Stimulated activated CD4-positive, alpha-beta T cell treated with anti-CD3 and anti-CD28 coated beads, Interleukin-2, amount 100 ng/mL, for 24 hours (primary cell): Measurements from ENCODE around the gene VCX2.
"Not testable (repeated sequence)": the region's sequence is repeated elsewhere in the genome, so short reads cannot be mapped to it uniquely, and the experiment has no call there.

Experiments
- DNase-seq, 2 donors: peaks; one replicate each; pipeline ENCODE4 v3.0.0-alpha.2; 2020

The VCX2 gene

DNA sequence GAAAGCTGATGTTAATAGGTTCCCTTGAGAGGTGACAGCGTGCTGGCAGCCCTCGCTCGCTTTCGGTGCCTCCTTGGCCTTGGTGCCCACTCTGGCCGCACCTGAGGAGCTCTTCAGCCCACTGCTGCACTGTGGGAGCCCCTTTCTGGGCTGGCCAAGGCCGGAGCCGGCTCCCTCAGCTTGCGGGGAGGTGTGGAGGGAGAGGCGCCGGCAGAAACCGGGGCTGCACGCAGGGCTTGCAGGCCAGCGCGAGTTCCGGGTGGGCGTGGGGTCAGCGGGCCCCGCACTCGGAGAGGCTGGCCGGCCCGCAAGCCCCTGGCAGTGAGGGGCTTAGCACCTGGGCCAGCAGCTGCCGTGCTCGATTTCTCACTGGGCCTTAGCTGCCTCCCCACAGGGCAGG, 49.7 kb downstream of the VCX2 start:
- DNase-seq: not testable (repeated sequence)
